Measurements from ENCODE around the gene NEDD4L.

Gene NEDD4L

GRCh38 chr18:58190842-58191530, 147.0 kb downstream of the NEDD4L start:
- no peak for DNase-seq

GRCh38 chr18:58191626-58192025, 147.6 kb downstream of the NEDD4L start:
- no peak for DNase-seq

- DNase-seq: no peak
Observed at GRCh38 chr18:58192519-58192918, 148.5 kb downstream of the NEDD4L start.

- no peak for DNase-seq
Observed at GRCh38 chr18:58194028-58194427, 150.0 kb downstream of the NEDD4L start.

- no peak for DNase-seq
Observed at GRCh38 chr18:58195278-58195765, 151.3 kb downstream of the NEDD4L start.

GRCh38 chr18:58196164-58196563, 152.1 kb downstream of the NEDD4L start:
- DNase-seq: no peak

GRCh38 chr18:58196881-58197872, 153.2 kb downstream of the NEDD4L start:
- DNase-seq: no peak

- DNase-seq: no peak
Observed at GRCh38 chr18:58201268-58201667, 157.2 kb downstream of the NEDD4L start.

GRCh38 chr18:58201733-58202730, 158.0 kb downstream of the NEDD4L start:
- DNase-seq: no peak

GRCh38 chr18:58204776-58205442, 160.9 kb downstream of the NEDD4L start:
- DNase-seq: no peak

GRCh38 chr18:58205443-58206160, 161.6 kb downstream of the NEDD4L start:
- no peak for DNase-seq

GRCh38 chr18:58207520-58208152, 163.6 kb downstream of the NEDD4L start:
- no peak for DNase-seq

GRCh38 chr18:58208207-58208932, 164.3 kb downstream of the NEDD4L start:
- no peak for DNase-seq

- no peak for DNase-seq
Observed at GRCh38 chr18:58209326-58209725, 165.3 kb downstream of the NEDD4L start.

- DNase-seq: no peak
Observed at GRCh38 chr18:58211510-58211909, 167.5 kb downstream of the NEDD4L start.

- no peak for DNase-seq
Observed at GRCh38 chr18:58212274-58212673, 168.2 kb downstream of the NEDD4L start.

- no peak for DNase-seq
Observed at GRCh38 chr18:58213440-58213839, 169.4 kb downstream of the NEDD4L start.

- DNase-seq: no peak
Observed at GRCh38 chr18:58215011-58215410, 171.0 kb downstream of the NEDD4L start.

- no peak for DNase-seq
Observed at GRCh38 chr18:58216071-58216481, 172.1 kb downstream of the NEDD4L start.

GRCh38 chr18:58217052-58217451, 173.0 kb downstream of the NEDD4L start:
- DNase-seq: no peak

All from activated CD4-positive, CD25-positive, alpha-beta regulatory T cell (primary cell).